K562 (cell line): ENCODE data around the gene BEST1. TPM values are rescaled to one million over a fixed set of nuclear protein-coding genes. Genes with fewer than 3 reads are reported as not detected.

Experiments used
- CCNT2 ChIP-seq: IDR thresholded peaks from 2 replicates; pipeline ENCODE4 v1.6.1; 2011; ENCODE audit warnings: borderline replicate concordance, low read depth, mild to moderate bottlenecking, moderate library complexity, mixed read lengths, low read length; ENCODE audit not compliant: insufficient read length; ENCODE audit errors: extremely low read depth
- CSDE1 ChIP-seq, 2 experiments: fragments of 450-650 bp; IDR thresholded peaks; 2 replicates each; pipeline ENCODE4 v1.6.1; 2016; ENCODE audit warnings: mild to moderate bottlenecking in 1 of 2
- NCOA4 ChIP-seq: fragments of 450-650 bp; IDR thresholded peaks from 2 replicates; pipeline ENCODE4 v1.6.1; 2018; ENCODE audit warnings: mild to moderate bottlenecking; ENCODE audit not compliant: partially characterized antibody
- NR2C1 ChIP-seq, 2 experiments: fragments of 450-650 bp; IDR thresholded peaks; 2 replicates each; pipeline ENCODE4 v1.6.1; 2017; ENCODE audit warnings: mild to moderate bottlenecking in 2 of 2, antibody characterized with exemption in 1 of 2, inconsistent platforms in 1 of 2, missing compliant biosample characterization in 1 of 2, missing genetic modification characterization in 1 of 2
- SP1 ChIP-seq: sonication (generic); formaldehyde crosslinking; IDR thresholded peaks from 2 replicates; pipeline ENCODE4 v1.8.1; 2022; ENCODE audit warnings: mild to moderate bottlenecking, missing genetic modification reagents
- TAF9B ChIP-seq: fragments of 450-650 bp; IDR thresholded peaks from 2 replicates; pipeline ENCODE4 v1.6.1; 2018; ENCODE audit warnings: mild to moderate bottlenecking; ENCODE audit not compliant: partially characterized antibody
- ZEB2 ChIP-seq: fragments of 450-650 bp; IDR thresholded peaks from 2 replicates; pipeline ENCODE4 v1.6.1; 2016
- ZNF143 ChIP-seq: sonication (generic); formaldehyde crosslinking; IDR thresholded peaks from 2 replicates; pipeline ENCODE4 v1.9.0; 2022; ENCODE audit warnings: mild to moderate bottlenecking, missing genetic modification reagents
- ZNF239 ChIP-seq: fragments of 250-450 bp; sonication (Bioruptor Pico); IDR thresholded peaks from 2 replicates; pipeline ENCODE4 v1.4.0; 2020; ENCODE audit warnings: mild to moderate bottlenecking
- ZNF41 ChIP-seq: fragments of 250-450 bp; sonication (Bioruptor Pico); conservative IDR thresholded peaks from 2 replicates; pipeline ENCODE4 v1.4.0; 2020; ENCODE audit warnings: mild to moderate bottlenecking
- polyA plus RNA-seq, 8 experiments: library from polyadenylated mRNA; depleted of rRNA in 4 of 8; stranded (reverse) in 5 of 8; unstranded in 3 of 8; fragments of >200 nt; fragmentation: Nextera tagmentation in 2 of 8; fragmentation: Illumina TruSeq in 1 of 8; extraction: Ambion mirVana in 2 of 8; extraction: Trizol in 1 of 8; gene quantifications; 2 replicates each; pipeline versions ENCODE4 v1.2.1 to v1.2.3, GENCODE V29; 2011 to 2014; ENCODE audit warnings: inconsistent platforms in 1 of 8, missing spikeins in 1 of 8
- total RNA-seq, 7 experiments: library from RNA; depleted of rRNA in 6 of 7; stranded (reverse); fragments of >200 nt in 6 of 7; fragmentation: Illumina TruSeq in 2 of 7; extraction: Trizol in 2 of 7; gene quantifications; 2 replicates each; pipeline versions ENCODE4 v1.2.1 to v1.2.3, GENCODE V29; 2011 to 2021; ENCODE audit warnings: low replicate concordance in 1 of 7
- TF ChIP-seq, protein P1 (sequence below), 2 experiments: fragments of 450-650 bp; IDR thresholded peaks; 2 replicates each; pipeline ENCODE4 v1.6.1; 2016; ENCODE audit warnings: mild to moderate bottlenecking in 2 of 2, borderline replicate concordance in 1 of 2, low read depth in 1 of 2, moderate library complexity in 1 of 2
- TF ChIP-seq, protein P2 (sequence below): fragments of 250-450 bp; sonication (Bioruptor Pico); IDR thresholded peaks from 2 replicates; pipeline ENCODE4 v1.5.0; 2021; ENCODE audit warnings: mild to moderate bottlenecking, moderate library complexity
- TF ChIP-seq, protein P3 (sequence below): fragments of 250-450 bp; sonication (Bioruptor Pico); IDR thresholded peaks from 2 replicates; pipeline ENCODE4 v1.4.0; 2020; ENCODE audit warnings: mild to moderate bottlenecking, moderate library complexity

Gene BEST1
- total and polyA plus RNA-seq, 9 of the 15 experiments (the other 6 are each of a cell fraction or from before 2014, with no cell fraction given) = 0.07 to 1.3 (median 0.40) TPM

DNA sequence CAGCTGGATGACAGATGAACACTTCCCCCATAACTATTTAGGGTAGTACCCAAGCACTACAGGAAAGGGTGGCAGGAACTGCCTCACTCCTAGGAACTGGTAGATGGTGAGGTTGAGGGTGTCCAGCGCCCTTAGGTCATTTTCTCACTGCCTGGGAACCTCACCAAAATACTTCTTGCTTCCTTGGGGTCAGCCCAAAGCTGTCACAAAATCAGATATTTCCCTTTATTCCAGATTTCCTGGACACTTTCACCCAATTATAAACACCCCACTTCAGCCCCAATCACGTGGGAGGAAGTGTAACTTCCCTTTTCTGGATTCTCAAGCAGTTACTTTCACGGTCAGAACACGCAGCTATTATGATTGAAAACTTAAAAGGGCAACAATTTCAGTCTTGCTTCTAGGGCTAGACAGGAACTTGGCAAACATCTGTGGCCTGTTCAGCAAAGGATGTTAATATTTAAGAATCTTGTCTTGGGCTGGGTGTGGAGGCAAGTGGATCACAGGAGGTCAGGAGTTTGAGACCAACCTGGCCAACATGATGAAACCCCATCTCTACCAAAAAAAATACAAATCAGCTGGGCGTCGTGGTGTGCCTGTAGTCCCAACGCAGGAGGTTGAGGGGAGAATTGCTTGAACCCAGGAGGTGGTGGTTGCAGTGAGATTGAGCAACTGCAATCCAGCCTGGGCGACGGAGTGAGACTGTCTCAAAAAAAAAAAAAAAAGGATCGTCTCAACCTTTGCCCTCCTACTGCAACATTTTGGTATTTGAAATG is 13.3 kb downstream of the BEST1 start (continued):
- TF ChIP-seq, protein P1, sequence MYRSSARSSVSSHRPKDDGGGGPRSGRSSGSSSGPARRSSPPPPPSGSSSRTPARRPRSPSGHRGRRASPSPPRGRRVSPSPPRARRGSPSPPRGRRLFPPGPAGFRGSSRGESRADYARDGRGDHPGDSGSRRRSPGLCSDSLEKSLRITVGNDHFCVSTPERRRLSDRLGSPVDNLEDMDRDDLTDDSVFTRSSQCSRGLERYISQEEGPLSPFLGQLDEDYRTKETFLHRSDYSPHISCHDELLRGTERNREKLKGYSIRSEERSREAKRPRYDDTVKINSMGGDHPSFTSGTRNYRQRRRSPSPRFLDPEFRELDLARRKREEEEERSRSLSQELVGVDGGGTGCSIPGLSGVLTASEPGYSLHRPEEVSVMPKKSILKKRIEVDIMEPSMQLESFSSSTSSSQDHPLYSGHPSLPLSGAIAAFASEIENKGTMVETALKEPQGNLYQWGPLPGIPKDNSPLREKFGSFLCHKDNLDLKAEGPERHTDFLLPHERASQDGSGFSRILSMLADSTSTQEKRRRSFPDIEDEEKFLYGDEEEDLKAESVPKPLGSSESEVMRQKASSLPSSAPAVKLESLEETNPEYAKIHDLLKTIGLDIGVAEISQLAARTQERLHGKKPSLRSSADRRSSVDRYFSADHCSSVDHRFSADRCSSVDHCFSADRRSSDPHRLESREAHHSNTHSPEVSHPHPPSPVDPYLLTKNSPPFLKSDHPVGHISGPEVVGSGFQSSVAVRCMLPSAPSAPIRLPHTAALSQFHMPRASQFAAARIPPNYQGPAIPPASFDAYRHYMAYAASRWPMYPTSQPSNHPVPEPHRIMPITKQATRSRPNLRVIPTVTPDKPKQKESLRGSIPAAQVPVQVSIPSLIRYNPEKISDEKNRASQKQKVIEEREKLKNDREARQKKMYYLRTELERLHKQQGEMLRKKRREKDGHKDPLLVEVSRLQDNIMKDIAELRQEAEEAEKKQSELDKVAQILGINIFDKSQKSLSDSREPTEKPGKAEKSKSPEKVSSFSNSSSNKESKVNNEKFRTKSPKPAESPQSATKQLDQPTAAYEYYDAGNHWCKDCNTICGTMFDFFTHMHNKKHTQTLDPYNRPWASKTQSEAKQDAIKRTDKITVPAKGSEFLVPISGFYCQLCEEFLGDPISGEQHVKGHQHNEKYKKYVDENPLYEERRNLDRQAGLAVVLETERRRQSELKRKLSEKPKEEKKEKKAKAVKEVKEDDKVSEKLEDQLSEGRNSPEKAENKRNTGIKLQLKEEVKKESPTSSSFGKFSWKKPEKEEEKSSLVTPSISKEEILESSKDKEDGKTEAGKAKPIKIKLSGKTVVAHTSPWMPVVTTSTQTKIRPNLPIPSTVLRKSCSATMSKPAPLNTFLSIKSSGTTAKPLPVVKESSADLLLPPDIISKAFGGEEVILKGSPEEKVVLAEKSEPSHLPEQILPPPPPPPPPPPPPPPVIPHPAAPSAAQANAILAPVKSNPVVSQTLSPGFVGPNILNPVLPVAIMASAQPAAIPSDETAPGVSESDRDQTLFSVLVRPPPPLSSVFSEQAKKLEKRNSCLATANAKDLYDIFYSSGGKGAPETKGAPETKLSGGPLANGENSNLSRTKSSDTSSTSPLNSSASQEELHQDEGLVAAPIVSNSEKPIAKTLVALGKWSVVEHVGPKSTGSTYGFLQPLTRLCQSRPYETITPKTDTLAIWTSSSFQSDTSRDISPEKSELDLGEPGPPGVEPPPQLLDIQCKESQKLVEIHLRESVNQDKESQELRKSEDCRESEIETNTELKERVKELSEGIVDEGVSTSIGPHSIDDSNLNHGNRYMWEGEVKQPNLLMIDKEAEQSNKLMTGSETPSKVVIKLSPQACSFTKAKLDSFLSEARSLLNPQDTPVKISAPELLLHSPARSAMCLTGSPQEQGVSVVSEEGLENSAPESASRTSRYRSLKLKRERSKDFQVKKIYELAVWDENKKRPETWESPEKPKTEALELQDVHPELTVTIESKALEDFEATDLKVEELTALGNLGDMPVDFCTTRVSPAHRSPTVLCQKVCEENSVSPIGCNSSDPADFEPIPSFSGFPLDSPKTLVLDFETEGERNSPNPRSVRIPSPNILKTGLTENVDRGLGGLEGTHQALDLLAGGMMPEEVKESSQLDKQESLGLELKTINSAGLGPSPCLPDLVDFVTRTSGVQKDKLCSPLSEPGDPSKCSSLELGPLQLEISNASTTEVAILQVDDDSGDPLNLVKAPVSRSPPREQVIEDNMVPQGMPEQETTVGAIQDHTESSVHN (IDR thresholded peaks at IDR 0.05; ENCODE audit: borderline replicate concordance in 1 of 2, low read depth in 1 of 2) = peak in 1 of 2 experiments; percentile 98; a peak in 3 of 4 replicates
- TF ChIP-seq CSDE1 (IDR thresholded peaks at IDR 0.05) = no peak
- TF ChIP-seq ZNF143 = 0 out of 2 replicates have a peak, but pooled peaks have one; percentile 11
- 0 out of 2 replicates have a peak, but pooled peaks have one; percentile 7 for TF ChIP-seq ZNF41 (CRISPR knock-in tag)
- no peak for TF ChIP-seq NCOA4
- TF ChIP-seq, protein P2, sequence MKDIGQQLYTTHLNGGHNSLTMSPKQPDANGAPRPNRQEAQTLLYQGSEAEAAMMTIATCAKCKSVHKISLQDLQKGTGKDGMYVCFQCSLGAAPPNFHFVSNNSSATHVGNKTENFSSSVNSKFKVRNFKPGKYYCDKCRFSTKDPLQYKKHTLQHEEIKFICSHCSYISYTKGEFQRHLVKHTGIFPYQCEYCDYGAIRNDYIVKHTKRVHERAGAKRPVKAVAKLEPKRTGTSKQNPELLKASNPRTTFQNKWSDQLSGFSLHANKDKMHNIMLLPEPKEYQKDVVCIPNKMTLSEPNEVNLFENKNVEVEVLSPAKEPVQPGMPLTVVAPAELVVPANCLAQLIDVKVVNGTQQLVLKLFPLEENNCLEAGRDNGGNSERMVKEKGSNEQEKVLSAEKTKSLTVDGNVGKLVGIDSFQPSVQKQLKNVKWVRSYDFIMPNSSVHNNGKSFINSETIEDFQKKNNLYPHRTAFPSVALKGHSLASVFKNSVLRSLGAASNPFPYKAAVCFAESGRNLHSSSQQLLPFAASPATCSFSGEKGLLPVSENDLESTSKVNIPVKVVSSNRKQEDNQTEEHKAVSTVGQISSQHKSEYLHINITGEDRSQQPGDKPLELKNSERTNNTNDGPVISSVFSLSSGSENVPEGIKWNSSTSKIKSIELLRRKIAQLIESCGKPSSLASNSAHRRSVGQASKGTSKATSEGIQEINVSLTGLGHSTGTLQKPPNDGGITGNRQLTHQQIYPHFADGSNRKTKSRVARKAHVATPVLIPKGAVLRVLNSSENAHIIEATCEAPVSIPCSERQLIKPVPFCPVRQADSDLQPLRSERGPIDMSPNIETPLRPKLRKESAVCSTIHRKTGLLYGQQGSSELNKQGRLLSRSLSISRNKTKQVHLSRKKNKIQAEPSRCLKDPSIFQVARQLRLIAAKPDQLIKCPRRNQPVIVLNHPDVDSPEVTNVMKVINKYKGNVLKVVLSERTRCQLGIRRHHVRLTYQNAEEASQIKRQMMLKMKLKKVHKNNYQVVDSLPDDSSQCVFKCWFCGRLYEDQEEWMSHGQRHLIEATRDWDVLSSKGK (CRISPR knock-in tag) = peak; percentile 29; the same call in 1 of the 2 replicates
- TF ChIP-seq ZEB2 = no peak
- no peak for TF ChIP-seq TAF9B
- TF ChIP-seq ZNF239 (CRISPR knock-in tag) = no peak
- TF ChIP-seq CCNT2 = no peak
- 0 out of 2 replicates have a peak, but pooled peaks have one; percentile 45 for TF ChIP-seq NR2C1 (IDR thresholded peaks at IDR 0.05)
- TF ChIP-seq NR2C1 (tag; IDR thresholded peaks at IDR 0.05) = peak; percentile 28; the same call in 1 of the 2 replicates
- TF ChIP-seq, protein P3, sequence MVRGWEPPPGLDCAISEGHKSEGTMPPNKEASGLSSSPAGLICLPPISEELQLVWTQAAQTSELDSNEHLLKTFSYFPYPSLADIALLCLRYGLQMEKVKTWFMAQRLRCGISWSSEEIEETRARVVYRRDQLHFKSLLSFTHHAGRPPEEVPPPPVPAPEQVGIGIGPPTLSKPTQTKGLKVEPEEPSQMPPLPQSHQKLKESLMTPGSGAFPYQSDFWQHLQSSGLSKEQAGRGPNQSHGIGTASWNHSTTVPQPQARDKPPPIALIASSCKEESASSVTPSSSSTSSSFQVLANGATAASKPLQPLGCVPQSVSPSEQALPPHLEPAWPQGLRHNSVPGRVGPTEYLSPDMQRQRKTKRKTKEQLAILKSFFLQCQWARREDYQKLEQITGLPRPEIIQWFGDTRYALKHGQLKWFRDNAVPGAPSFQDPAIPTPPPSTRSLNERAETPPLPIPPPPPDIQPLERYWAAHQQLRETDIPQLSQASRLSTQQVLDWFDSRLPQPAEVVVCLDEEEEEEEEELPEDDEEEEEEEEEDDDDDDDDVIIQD (CRISPR knock-in tag) = no peak
- peak; percentile 24; the same call in 1 of the 2 replicates for TF ChIP-seq SP1 (CRISPR knock-in tag)
